ENCODE measurements around the gene NT5C.
"Not testable (repeated sequence)": the region's sequence is repeated elsewhere in the genome, so short reads cannot be mapped to it uniquely, and the experiment has no call there.

The NT5C gene

DNA sequence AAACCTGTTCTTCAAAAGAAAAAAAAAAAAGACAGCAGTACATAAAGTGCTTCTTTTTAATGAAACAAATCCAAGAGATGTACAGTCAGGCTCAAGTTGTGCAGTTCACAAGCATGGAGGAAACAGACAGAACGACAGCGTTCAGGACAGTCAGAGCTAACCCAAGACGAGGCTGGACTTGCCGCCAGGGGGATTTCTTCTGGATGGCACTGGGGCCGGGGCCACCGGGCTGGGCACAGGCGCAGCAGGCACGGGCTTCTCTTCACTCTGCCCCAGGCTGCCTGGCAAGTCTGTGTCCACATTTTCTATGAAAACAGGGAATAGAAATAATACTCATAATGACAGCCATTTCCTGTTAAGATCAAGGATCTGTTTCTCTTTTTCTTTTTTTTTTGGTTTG, 4.4 kb upstream of the NT5C start:
- Mint-ChIP-seq H3K4me1 (peaks cover 10% of the 10 kb centered on the region), H3K27ac (ENCODE audit: low read depth) (peak overlapping the region; percentile 10)
- no peak for ATAC-seq (replicated peaks; ENCODE audit: extremely low read depth, poor library complexity, severe bottlenecking)

DNA sequence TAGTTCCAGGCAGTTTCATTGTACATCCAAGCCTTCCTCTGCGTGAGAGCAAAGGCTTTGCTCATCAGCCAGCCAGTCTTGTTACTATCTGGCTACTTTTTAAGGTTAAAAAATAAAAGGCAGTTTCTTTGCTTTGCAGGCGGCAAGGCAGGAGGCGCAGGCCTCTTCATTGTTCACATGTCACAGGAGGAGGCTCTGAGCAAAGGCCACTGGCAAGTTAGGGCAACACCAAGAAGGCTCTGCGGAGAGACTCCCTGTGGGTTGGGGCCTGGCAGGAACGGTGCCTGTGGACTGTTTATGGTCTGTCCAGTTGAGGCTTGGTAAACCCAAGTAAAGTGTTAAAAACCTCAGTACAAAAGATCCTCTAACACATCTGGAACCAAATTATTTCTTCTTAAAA, 3.9 kb upstream of the NT5C start:
- no peaks in the 10 kb centered on the region for H3K27me3 Mint-ChIP-seq
- no peak for ATAC-seq (replicated peaks; ENCODE audit: extremely low read depth, poor library complexity, severe bottlenecking)
- peaks cover 6% of the 10 kb centered on the region for H3K36me3 Mint-ChIP-seq (ENCODE audit: insufficient read depth)
- no peak overlapping the region for H3K4me3 Mint-ChIP-seq
- H3K4me1 Mint-ChIP-seq: peaks cover 10% of the 10 kb centered on the region
- no peaks in the 10 kb centered on the region for H3K9me3 Mint-ChIP-seq
- DNase-seq (ENCODE audit: low spot score in 2 of 2): no peak
- no peak overlapping the region for H3K27ac Mint-ChIP-seq (ENCODE audit: low read depth)

More for the DNA sequence above, 4.4 kb upstream of the NT5C start:
- Mint-ChIP-seq H3K27me3 (no peaks in the 10 kb centered on the region), H3K9me3 (no peaks in the 10 kb centered on the region), H3K36me3 (ENCODE audit: insufficient read depth) (peaks cover 5% of the 10 kb centered on the region), H3K4me3 (no peak overlapping the region)
- DNase-seq (ENCODE audit: low spot score in 2 of 2): no peak

DNA sequence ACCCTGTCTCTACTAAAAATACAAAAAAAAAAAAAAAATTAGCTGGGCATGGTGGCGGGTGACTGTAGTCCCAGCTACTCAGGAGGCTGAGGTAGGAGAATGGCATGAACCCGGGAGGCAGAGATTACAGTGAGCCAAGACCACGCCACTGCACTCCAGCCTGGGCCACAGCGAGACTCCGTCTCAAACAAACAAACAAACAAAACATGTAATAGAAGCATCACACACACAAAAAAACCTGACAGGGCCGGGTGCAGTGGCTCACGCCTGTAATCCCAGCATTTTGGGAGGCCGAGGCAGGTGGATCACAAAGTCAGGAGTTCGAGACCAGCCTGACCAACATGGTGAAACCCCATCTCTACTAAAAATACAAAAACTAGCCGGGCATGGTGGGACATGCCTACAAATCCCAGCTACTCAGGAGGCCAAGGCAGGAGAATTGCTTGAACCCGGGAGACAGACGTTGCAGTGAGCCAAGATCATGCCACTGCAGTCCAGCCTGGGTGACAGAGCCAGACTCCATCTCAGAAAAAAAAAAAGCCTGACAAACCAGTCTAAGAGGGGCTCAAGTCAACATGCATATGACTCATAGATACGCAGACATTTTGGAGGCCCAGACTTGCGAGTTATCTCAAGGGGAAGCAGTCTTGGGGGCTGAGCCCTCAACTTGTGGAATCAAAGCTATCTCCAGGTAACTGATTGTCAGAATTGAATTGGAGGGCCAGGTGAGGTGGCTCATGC, 2.2 kb upstream of the NT5C start:
- H3K27ac Mint-ChIP-seq (ENCODE audit: low read depth); H3K36me3 Mint-ChIP-seq (ENCODE audit: insufficient read depth); DNase-seq (ENCODE audit: low spot score in 2 of 2); H3K9me3 Mint-ChIP-seq; H3K27me3 Mint-ChIP-seq; H3K4me3 Mint-ChIP-seq; H3K4me1 Mint-ChIP-seq; ATAC-seq (replicated peaks; ENCODE audit: extremely low read depth, poor library complexity, severe bottlenecking): not testable (repeated sequence)

DNA sequence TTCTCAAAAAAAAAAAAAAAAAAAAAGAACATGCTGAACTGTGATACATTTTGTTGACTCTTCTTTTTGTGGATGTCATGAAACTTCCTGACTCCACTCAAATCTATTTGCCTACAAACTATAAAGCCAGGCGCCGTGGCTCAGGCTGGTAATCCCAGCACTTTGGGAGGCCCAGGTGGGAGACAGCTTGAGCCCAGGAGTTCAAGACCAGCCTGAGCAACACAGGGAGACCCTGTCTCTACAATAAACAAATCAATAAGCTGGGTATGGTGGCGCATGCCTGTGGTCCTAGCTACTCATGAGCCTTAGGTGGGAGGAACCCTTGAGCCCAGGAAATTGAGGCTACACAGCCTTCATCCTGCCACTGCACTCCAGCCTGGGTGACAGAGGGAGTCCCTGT, 1.5 kb upstream of the NT5C start:
- H3K27me3 Mint-ChIP-seq: no peaks in the 10 kb centered on the region
- H3K36me3 Mint-ChIP-seq (ENCODE audit: insufficient read depth): peaks cover 9% of the 10 kb centered on the region
- H3K4me3 Mint-ChIP-seq: no peak overlapping the region
- no peaks in the 10 kb centered on the region for H3K9me3 Mint-ChIP-seq
- ATAC-seq (replicated peaks; ENCODE audit: extremely low read depth, poor library complexity, severe bottlenecking) (no peak), DNase-seq (ENCODE audit: low spot score in 2 of 2) (no peak)
- H3K27ac Mint-ChIP-seq (ENCODE audit: low read depth): no peak overlapping the region
- H3K4me1 Mint-ChIP-seq: peaks cover 14% of the 10 kb centered on the region

DNA sequence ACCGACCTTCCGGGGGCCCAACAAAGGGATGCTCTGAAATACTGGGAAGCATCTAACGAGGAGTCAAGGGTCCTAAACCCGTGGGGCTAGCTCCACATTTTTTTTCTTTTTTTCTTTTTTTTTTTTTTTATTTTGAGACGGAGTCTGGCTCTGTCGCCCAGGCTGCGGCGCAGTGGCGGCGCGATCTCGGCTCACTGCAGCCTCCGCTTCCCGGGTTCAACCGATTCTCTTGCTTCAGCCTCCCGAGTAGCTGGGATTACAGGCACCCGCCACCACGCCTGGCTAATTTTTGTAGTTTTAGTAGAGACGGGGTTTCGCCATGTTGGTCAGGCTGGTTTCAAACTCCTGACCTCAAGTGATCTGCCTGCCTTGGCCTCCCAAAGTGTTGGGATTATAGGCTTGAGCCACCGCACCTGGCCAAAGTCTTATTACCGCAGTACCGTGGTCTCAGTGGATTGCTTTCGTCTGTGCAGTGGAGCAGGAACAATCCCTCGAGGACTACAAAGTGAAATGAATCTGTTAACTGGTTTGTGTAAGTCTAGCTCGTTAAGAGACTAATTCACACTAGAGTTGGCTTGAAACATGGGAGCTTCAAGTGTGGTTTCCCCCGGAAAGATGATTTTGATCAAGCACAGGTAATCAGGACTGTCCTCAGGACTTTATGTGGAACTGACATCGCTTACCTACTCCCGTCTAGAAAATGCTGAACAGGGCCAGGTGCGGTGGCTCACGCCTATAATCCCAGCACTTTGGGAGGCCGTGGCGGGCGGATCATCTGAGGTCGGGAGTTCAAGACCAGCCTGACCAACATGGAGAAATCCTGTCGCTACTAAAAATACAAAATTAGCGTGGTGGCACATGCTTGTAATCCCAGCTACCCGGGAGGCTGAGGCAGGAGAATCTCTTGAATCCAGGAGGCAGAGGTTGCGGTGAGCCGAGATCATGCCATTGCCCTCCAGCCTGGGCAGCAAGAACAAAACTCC, 767 bp upstream of the NT5C start:
- ATAC-seq (replicated peaks; ENCODE audit: extremely low read depth, poor library complexity, severe bottlenecking); DNase-seq (ENCODE audit: low spot score in 2 of 2); H3K36me3 Mint-ChIP-seq (ENCODE audit: insufficient read depth); H3K27me3 Mint-ChIP-seq; H3K9me3 Mint-ChIP-seq: not testable (repeated sequence)
- Mint-ChIP-seq H3K27ac (ENCODE audit: low read depth) (peak overlapping the region; percentile 49), H3K4me1 (peaks cover 15% of the 10 kb centered on the region), H3K4me3 (peak overlapping the region; percentile 86)

DNA sequence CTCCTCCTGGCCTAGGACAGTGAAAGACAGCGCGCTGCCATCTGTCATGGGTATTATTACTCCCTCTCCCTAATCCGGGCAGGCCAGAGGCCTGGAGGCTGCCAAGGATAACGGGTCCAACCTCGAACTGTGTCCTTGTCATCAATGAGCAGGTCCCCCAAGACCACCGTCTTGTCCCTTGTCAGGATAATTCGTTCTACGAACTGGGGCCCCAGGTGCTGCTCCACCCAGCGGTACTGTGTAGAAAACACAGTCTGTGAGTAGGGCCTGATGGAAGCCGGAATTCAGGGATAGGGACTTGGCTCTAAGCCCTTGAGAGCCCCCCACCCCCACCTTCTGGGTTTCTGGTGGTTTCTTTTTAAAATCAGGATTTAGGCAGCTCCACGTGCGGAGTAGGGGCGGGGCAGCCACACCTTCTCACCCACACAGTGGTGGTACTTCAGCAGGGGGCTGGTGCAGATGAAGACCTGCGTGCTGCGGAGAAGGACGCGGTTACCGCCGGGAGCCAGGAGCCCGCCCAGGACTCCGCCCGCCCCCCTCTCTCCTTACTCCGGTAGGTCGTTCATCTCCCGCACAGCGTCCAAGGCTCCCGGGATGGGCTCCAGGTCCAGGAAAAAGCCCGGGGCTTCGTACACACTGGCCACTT, 787 bp downstream of the NT5C start:
- Mint-ChIP-seq H3K27ac (ENCODE audit: low read depth) (peak overlapping the region; percentile 92), H3K4me3 (peak overlapping the region; percentile 86), H3K4me1 (peaks cover 19% of the 10 kb centered on the region), H3K27me3 (no peaks in the 10 kb centered on the region), H3K36me3 (ENCODE audit: insufficient read depth) (peaks cover 7% of the 10 kb centered on the region), H3K9me3 (no peaks in the 10 kb centered on the region)
- DNase-seq (ENCODE audit: low spot score in 2 of 2) (no peak), ATAC-seq (replicated peaks; ENCODE audit: extremely low read depth, poor library complexity, severe bottlenecking) (peak; percentile 60)

DNA sequence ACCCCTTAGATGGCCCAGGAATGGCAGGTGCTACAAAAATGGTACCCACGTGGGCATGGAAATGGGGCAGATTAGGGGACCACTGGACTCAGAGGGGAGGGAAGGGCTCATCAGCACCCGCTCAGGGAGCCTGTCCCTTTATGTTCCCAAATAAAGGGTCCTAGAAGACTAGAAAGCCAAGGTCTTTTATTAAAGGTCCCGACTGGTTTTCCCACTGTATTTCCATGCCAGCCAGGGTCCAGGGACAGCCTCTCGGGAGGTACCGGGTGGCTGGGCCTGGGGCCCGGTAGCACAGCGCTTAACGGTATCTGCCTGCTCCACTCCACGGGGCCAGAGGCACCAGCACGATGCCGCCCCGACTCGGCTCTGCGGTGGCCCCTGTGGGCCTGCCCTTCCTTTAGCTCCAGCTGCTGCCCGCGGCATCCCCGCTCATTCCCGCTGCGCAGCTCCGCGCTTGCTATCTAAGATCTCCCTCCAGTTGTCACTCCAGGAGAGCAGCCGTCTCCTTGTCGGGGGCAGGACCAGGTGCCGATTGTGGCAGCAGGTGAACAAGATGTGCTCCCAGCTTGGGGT, 1.4 kb downstream of the NT5C start:
- H3K27ac Mint-ChIP-seq (ENCODE audit: low read depth): peak overlapping the region; percentile 92
- peak overlapping the region; percentile 86 for H3K4me3 Mint-ChIP-seq
- no peaks in the 10 kb centered on the region for H3K27me3 Mint-ChIP-seq
- H3K36me3 Mint-ChIP-seq (ENCODE audit: insufficient read depth): peaks cover 9% of the 10 kb centered on the region
- H3K4me1 Mint-ChIP-seq: peaks cover 23% of the 10 kb centered on the region
- ATAC-seq (replicated peaks; ENCODE audit: extremely low read depth, poor library complexity, severe bottlenecking): no peak
- no peak for DNase-seq (ENCODE audit: low spot score in 2 of 2)
- H3K9me3 Mint-ChIP-seq: no peaks in the 10 kb centered on the region

DNA sequence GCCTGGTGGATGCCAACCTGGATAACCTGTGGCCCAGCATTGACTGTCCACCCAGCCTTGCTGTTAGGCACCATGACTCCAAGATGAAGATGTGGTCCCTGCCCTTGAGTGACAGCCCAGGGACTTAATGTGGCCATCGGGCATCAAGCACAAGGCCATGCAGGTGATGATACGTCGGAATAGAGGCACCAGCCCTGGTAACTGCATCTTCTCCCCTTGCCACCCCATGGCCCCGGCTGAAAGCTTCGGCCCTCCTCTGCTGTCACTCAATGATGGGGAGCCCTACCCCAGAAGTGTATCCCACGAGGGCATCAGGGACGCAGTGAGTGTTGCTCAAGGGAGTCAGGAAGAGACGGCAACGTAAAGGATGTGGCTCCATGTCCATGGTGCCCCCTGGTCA, 2.0 kb downstream of the NT5C start:
- Mint-ChIP-seq H3K27ac (ENCODE audit: low read depth) (peak overlapping the region; percentile 38), H3K4me1 (peaks cover 26% of the 10 kb centered on the region), H3K4me3 (peak overlapping the region; percentile 37), H3K9me3 (no peaks in the 10 kb centered on the region), H3K27me3 (no peaks in the 10 kb centered on the region), H3K36me3 (ENCODE audit: insufficient read depth) (peaks cover 9% of the 10 kb centered on the region)
- DNase-seq (ENCODE audit: low spot score in 2 of 2) (no peak), ATAC-seq (replicated peaks; ENCODE audit: extremely low read depth, poor library complexity, severe bottlenecking) (no peak)

DNA sequence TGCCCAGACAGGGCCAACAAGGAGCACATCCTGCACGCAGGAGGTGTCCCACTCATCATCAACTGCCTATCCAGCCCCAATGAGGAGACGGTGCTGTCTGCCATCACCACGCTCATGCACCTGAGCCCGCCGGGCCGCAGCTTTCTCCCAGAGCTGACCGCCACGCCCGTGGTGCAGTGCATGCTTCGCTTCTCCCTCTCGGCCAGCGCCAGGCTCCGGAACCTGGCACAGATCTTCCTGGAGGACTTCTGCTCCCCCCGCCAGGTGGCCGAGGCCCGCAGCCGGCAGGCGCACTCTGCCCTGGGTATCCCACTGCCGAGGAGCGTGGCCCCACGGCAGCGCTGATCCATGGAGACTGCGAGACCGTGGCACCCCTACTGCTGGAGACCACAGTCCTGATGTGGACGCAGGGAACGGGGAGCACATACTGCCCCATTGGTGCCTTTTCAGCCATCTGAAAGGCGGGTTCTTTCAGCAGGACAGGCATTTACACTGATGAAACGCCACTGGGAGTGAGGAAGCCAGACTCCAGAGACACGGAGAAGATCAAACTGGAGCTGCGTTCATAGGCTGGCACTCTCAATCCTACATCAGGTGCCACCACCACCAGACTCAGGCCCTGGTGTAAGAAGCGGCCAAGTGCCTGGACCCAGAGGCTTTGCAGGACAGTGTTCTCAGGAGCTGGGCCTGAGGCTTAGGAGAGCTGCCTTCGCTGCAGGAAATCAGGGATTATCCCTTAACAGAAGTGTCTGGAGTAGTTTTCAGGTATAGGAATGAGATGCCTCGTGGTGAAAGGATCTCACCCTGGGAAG, 2.6 kb downstream of the NT5C start:
- peaks cover 30% of the 10 kb centered on the region for H3K4me1 Mint-ChIP-seq
- H3K27ac Mint-ChIP-seq (ENCODE audit: low read depth): peak overlapping the region; percentile 38
- H3K9me3 Mint-ChIP-seq: no peaks in the 10 kb centered on the region
- H3K4me3 Mint-ChIP-seq: peak overlapping the region; percentile 37
- H3K36me3 Mint-ChIP-seq (ENCODE audit: insufficient read depth): peaks cover 9% of the 10 kb centered on the region
- no peak for ATAC-seq (replicated peaks; ENCODE audit: extremely low read depth, poor library complexity, severe bottlenecking)
- no peaks in the 10 kb centered on the region for H3K27me3 Mint-ChIP-seq
- DNase-seq (ENCODE audit: low spot score in 2 of 2): no peak

DNA sequence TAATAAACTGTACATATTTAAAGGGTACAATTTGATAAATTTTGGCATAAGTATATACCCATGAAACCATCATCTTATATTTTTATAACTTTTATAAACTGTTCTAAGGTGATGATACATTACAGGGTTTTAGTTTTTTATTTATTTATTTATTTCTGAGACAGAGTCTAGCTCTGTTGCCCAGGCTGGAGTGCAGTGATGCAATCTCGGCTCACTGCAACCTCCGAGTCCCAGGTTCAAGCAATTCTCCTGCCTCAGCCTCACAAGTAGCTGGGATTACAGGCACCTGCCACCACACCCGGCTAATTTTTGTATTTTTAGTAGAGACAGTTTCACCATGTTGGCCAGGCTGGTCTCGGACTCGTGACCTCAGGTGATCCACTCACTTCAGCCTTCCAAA, 3.6 kb downstream of the NT5C start:
- H3K4me1 Mint-ChIP-seq: peaks cover 31% of the 10 kb centered on the region
- H3K27ac Mint-ChIP-seq (ENCODE audit: low read depth); H3K4me3 Mint-ChIP-seq; H3K36me3 Mint-ChIP-seq (ENCODE audit: insufficient read depth); ATAC-seq (replicated peaks; ENCODE audit: extremely low read depth, poor library complexity, severe bottlenecking); H3K9me3 Mint-ChIP-seq; H3K27me3 Mint-ChIP-seq; DNase-seq (ENCODE audit: low spot score in 2 of 2): not testable (repeated sequence)

DNA sequence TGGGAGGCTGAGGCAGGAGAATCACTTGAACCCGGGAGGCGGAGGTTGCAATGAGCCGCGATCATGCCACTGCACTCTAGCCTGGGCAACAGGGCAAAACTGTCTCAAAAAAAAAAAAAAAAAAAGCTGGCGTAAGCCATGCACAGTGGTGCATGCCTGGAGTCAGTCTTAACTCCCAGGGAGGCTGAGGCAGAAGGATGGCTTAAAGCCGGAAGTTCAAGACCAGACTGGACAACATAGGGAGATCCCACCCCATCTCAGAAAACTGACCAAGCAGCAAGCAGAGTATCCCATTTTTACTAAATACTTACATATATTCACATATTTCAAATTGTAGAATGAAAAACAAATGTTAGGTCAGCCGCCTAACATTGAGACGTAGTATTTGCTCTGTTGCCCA, 4.6 kb downstream of the NT5C start:
- no peak for DNase-seq (ENCODE audit: low spot score in 2 of 2)
- no peaks in the 10 kb centered on the region for H3K9me3 Mint-ChIP-seq
- no peak for ATAC-seq (replicated peaks; ENCODE audit: extremely low read depth, poor library complexity, severe bottlenecking)
- H3K27me3 Mint-ChIP-seq: no peaks in the 10 kb centered on the region
- H3K27ac Mint-ChIP-seq (ENCODE audit: low read depth): no peak overlapping the region
- peaks cover 31% of the 10 kb centered on the region for H3K4me1 Mint-ChIP-seq
- no peak overlapping the region for H3K4me3 Mint-ChIP-seq
- peaks cover 10% of the 10 kb centered on the region for H3K36me3 Mint-ChIP-seq (ENCODE audit: insufficient read depth)

DNA sequence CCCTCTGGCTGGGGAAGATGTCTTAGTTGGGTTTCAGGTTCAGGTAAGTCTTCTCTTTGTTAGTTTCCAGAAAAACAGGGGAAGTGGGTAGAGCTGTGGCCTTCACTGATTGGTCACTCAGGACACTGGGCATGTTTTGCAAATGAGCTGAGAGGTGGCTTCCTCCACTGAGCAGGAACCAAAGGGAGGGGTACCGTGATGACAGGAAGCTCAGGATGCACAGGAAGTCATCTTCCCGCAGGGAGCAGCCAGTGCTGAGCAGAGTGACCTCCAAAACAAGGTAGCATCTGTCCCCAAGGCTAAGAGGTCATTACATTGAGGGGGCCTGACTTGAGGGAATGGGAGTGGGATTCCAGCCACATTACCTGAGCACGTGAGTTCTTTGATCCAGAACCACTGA, 5.6 kb downstream of the NT5C start:
- no peaks in the 10 kb centered on the region for H3K27me3 Mint-ChIP-seq
- H3K4me1 Mint-ChIP-seq: peaks cover 30% of the 10 kb centered on the region
- ATAC-seq (replicated peaks; ENCODE audit: extremely low read depth, poor library complexity, severe bottlenecking): no peak
- no peak for DNase-seq (ENCODE audit: low spot score in 2 of 2)
- H3K4me3 Mint-ChIP-seq: no peak overlapping the region
- H3K9me3 Mint-ChIP-seq: no peaks in the 10 kb centered on the region
- peaks cover 13% of the 10 kb centered on the region for H3K36me3 Mint-ChIP-seq (ENCODE audit: insufficient read depth)
- H3K27ac Mint-ChIP-seq (ENCODE audit: low read depth): no peak overlapping the region
